WTC11 (cell line): ENCODE results near the gene BPIFB4.
"Not testable (repeated sequence)": the region's sequence is repeated elsewhere in the genome, so short reads cannot be mapped to it uniquely, and the experiment has no call there.

Experiments used
- CREM ChIP-seq: sonication (generic); formaldehyde crosslinking; IDR thresholded peaks from 2 replicates; pipeline ENCODE4 v1.8.1; 2022; ENCODE audit warnings: mild to moderate bottlenecking, missing genetic modification reagents, moderate library complexity
- CTCF ChIP-seq: fragments of 200-600 bp; IDR thresholded peaks from 2 replicates; pipeline ENCODE4 v1.8.0; 2022; ENCODE audit warnings: antibody characterized with exemption
- ELF4 ChIP-seq: sonication (generic); formaldehyde crosslinking; IDR thresholded peaks from 2 replicates; pipeline ENCODE4 v1.8.1; 2022; ENCODE audit warnings: low read depth, mild to moderate bottlenecking, moderate library complexity, missing genetic modification reagents
- HMGA2 ChIP-seq: fragments of 250-450 bp; sonication (Bioruptor Pico); IDR thresholded peaks from 2 replicates; pipeline ENCODE4 v1.4.0; 2021; ENCODE audit warnings: mild to moderate bottlenecking, moderate library complexity
- IRF1 ChIP-seq: sonication (generic); formaldehyde crosslinking; IDR thresholded peaks from 2 replicates; pipeline ENCODE4 v1.8.0; 2023; ENCODE audit warnings: missing genetic modification reagents
- NR1H2 ChIP-seq: sonication (generic); formaldehyde crosslinking; IDR thresholded peaks from 2 replicates; pipeline ENCODE4 v1.9.0; 2021; ENCODE audit warnings: mild to moderate bottlenecking, moderate library complexity, missing genetic modification reagents
- ZBTB21 ChIP-seq: sonication (generic); formaldehyde crosslinking; IDR thresholded peaks from 2 replicates; pipeline ENCODE4 v1.8.1; 2023; ENCODE audit warnings: mild to moderate bottlenecking, missing genetic modification reagents, borderline replicate concordance
- TF ChIP-seq, protein P1 (sequence below): fragments of 250-450 bp; sonication (Bioruptor Pico); IDR thresholded peaks from 2 replicates; pipeline ENCODE4 v1.9.0; 2021; ENCODE audit warnings: mild to moderate bottlenecking

DNA sequence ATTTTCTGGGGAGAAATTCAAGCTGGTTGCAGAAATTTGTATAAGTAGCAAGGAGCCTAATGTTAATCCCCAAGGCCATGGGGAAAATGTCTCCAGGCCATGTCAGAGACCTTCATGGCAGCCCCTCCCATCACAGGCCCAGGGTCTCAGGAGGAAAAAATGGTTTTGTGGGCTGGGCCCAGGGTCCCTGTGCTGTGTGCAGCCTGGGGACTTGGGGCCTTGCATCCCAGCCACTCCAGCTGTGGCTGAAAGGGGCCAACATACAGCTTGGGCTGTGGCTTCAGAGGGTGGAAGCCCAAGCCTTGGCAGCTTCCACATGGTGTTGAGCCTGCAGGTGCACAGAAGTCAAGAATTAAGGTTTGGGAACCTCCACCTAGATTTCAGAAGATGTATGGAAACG, 42.9 kb downstream of the BPIFB4 start:
- not testable (repeated sequence) for TF ChIP-seq NR1H2 (CRISPR knock-in tag); CTCF; ELF4 (CRISPR knock-in tag); IRF1 (CRISPR knock-in tag); CREM (CRISPR knock-in tag); HMGA2 (CRISPR knock-in tag); ZBTB21 (CRISPR knock-in tag)
- TF ChIP-seq, protein P1, sequence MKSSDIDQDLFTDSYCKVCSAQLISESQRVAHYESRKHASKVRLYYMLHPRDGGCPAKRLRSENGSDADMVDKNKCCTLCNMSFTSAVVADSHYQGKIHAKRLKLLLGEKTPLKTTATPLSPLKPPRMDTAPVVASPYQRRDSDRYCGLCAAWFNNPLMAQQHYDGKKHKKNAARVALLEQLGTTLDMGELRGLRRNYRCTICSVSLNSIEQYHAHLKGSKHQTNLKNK (CRISPR knock-in tag), result not testable (repeated sequence)
